Adipocyte (in vitro differentiated cells): Measurements from ENCODE around the gene BICD1.

ENCODE experiments used
- DNase-seq: peaks from one replicate; pipeline ENCODE4 v3.0.0-alpha.2; 2015; ENCODE audit warnings: low read depth
- H3K27me3 ChIP-seq: replicated peaks from 2 replicates; pipeline ENCODE4 v1.7.0; 2013; ENCODE audit warnings: mild to moderate bottlenecking, low read length, moderate library complexity; ENCODE audit not compliant: control insufficient read depth, insufficient read depth
- H3K36me3 ChIP-seq: 2 replicates; pipeline ENCODE4 v1.7.0; 2013; ENCODE audit warnings: low read length, mild to moderate bottlenecking, moderate library complexity; ENCODE audit not compliant: control insufficient read depth, insufficient read depth, severe bottlenecking
- H3K4me1 ChIP-seq: 2 replicates; pipeline ENCODE4 v1.7.0; 2013; ENCODE audit warnings: mild to moderate bottlenecking, low read length, moderate library complexity; ENCODE audit not compliant: control insufficient read depth, insufficient read depth
- H3K4me3 ChIP-seq: 2 replicates; pipeline ENCODE4 v1.7.0; 2013; ENCODE audit warnings: mild to moderate bottlenecking, low read length, moderate library complexity
- H3K9ac ChIP-seq: 2 replicates; pipeline ENCODE4 v1.7.0; 2013; ENCODE audit warnings: mild to moderate bottlenecking, low read length, moderate library complexity
- H3K9me3 ChIP-seq: 2 replicates; pipeline ENCODE4 v1.7.0; 2013; ENCODE audit warnings: mild to moderate bottlenecking, low read length, moderate library complexity; ENCODE audit not compliant: control insufficient read depth

BICD1 gene

GRCh38 chr12:32198555-32198954 lies 91.9 kb downstream of the BICD1 start:
- peaks cover under 1% of the 10 kb centered on the region for H3K36me3 ChIP-seq
- no peak overlapping the region for H3K9ac ChIP-seq
- no peak for DNase-seq
- no peaks in the 10 kb centered on the region for H3K4me1 ChIP-seq
- H3K9me3 ChIP-seq: no peaks in the 10 kb centered on the region
- H3K27me3 ChIP-seq: no peaks in the 10 kb centered on the region
- no peak overlapping the region for H3K4me3 ChIP-seq

- no peak overlapping the region for H3K4me3 ChIP-seq
- H3K4me1 ChIP-seq: no peaks in the 10 kb centered on the region
- no peaks in the 10 kb centered on the region for H3K9me3 ChIP-seq
- DNase-seq: no peak
- no peaks in the 10 kb centered on the region for H3K27me3 ChIP-seq
- no peaks in the 10 kb centered on the region for H3K36me3 ChIP-seq
- no peak overlapping the region for H3K9ac ChIP-seq
Observed at GRCh38 chr12:32201096-32201495, 94.4 kb downstream of the BICD1 start.

DNA sequence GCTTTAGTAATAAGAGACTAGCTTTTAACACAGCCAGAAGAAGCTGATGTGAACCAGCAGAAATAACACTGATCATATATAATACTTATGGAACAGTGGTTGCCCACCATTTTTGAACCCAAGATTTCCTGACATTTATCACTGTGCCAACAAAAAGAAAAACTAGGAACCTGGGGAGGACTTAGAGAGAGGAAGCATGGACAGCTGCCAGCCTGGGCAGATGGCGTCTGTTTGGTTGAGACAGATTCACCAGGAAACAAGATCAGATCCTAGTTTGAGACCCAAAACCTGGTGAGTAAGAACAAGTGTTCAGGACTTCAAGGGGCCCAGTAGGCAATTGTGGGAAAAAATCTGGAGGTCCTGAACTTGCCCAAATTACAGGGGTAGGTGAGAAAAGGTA lies 95.3 kb downstream of the BICD1 start:
- no peak overlapping the region for H3K9ac ChIP-seq
- H3K36me3 ChIP-seq: no peaks in the 10 kb centered on the region
- H3K9me3 ChIP-seq: no peaks in the 10 kb centered on the region
- H3K4me3 ChIP-seq: no peak overlapping the region
- no peaks in the 10 kb centered on the region for H3K27me3 ChIP-seq
- no peak for DNase-seq
- no peaks in the 10 kb centered on the region for H3K4me1 ChIP-seq

- H3K4me3 ChIP-seq: no peak overlapping the region
- H3K36me3 ChIP-seq: no peaks in the 10 kb centered on the region
- H3K9me3 ChIP-seq: no peaks in the 10 kb centered on the region
Observed at GRCh38 chr12:32205731-32206130, 99.1 kb downstream of the BICD1 start.

GRCh38 chr12:32208355-32208754 lies 101.7 kb downstream of the BICD1 start:
- Histone ChIP-seq H3K9ac (no peak overlapping the region), H3K9me3 (no peaks in the 10 kb centered on the region), H3K4me3 (no peak overlapping the region), H3K36me3 (no peaks in the 10 kb centered on the region), H3K27me3 (no peaks in the 10 kb centered on the region), H3K4me1 (no peaks in the 10 kb centered on the region)
- no peak for DNase-seq

More at GRCh38 chr12:32205731-32206130, 99.1 kb downstream of the BICD1 start:
- Histone ChIP-seq H3K4me1 (no peaks in the 10 kb centered on the region), H3K27me3 (no peaks in the 10 kb centered on the region), H3K9ac (no peak overlapping the region)
- no peak for DNase-seq

- no peaks in the 10 kb centered on the region for H3K27me3 ChIP-seq
- H3K4me3 ChIP-seq: no peak overlapping the region
- H3K9me3 ChIP-seq: no peaks in the 10 kb centered on the region
- H3K36me3 ChIP-seq: no peaks in the 10 kb centered on the region
- no peak for DNase-seq
- no peak overlapping the region for H3K9ac ChIP-seq
- no peaks in the 10 kb centered on the region for H3K4me1 ChIP-seq
Observed at GRCh38 chr12:32211066-32211899, 104.6 kb downstream of the BICD1 start.

GRCh38 chr12:32211900-32212156 lies 105.2 kb downstream of the BICD1 start:
- Histone ChIP-seq H3K4me1 (no peaks in the 10 kb centered on the region), H3K9ac (no peak overlapping the region), H3K9me3 (no peaks in the 10 kb centered on the region), H3K27me3 (no peaks in the 10 kb centered on the region), H3K4me3 (no peak overlapping the region), H3K36me3 (peaks cover 3% of the 10 kb centered on the region)
- DNase-seq: no peak

DNA sequence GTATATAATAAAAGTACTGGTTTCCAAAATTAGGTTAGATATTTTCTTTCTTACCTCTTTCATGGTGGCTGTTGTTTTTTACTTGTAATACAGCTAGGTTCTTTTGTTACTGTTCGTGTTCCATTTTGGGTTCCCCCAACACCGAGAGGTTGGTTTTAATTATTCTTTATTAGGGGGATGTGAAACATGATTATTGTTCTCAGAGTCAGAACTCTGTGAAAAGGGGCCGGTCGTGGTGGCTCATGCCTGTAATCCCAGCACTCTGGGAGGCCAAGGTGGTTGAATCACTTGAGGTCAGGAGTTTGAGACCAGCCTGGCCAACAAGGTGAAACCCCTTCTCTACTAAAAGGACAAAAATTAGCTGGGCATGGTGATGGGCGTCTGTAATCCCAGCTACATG lies 108.1 kb downstream of the BICD1 start:
- H3K27me3 ChIP-seq: no peaks in the 10 kb centered on the region
- peaks cover 4% of the 10 kb centered on the region for H3K4me1 ChIP-seq
- no peak for DNase-seq
- H3K4me3 ChIP-seq: no peak overlapping the region
- H3K36me3 ChIP-seq: peaks cover 3% of the 10 kb centered on the region
- H3K9me3 ChIP-seq: no peaks in the 10 kb centered on the region
- no peak overlapping the region for H3K9ac ChIP-seq

GRCh38 chr12:32217354-32218310 lies 111.0 kb downstream of the BICD1 start:
- H3K27me3 ChIP-seq: no peaks in the 10 kb centered on the region
- no peaks in the 10 kb centered on the region for H3K9me3 ChIP-seq
- H3K9ac ChIP-seq: no peak overlapping the region
- H3K36me3 ChIP-seq: peaks cover 3% of the 10 kb centered on the region
- H3K4me1 ChIP-seq: peaks cover 4% of the 10 kb centered on the region
- H3K4me3 ChIP-seq: no peak overlapping the region
- DNase-seq: peak; percentile 32

GRCh38 chr12:32223941-32224340 lies 117.3 kb downstream of the BICD1 start:
- H3K4me3 ChIP-seq: no peak overlapping the region
- H3K4me1 ChIP-seq: no peaks in the 10 kb centered on the region
- H3K27me3 ChIP-seq: no peaks in the 10 kb centered on the region
- no peak for DNase-seq
- no peaks in the 10 kb centered on the region for H3K9me3 ChIP-seq
- no peak overlapping the region for H3K9ac ChIP-seq
- no peaks in the 10 kb centered on the region for H3K36me3 ChIP-seq

GRCh38 chr12:32226768-32227167 lies 120.1 kb downstream of the BICD1 start:
- H3K9ac ChIP-seq: no peak overlapping the region
- DNase-seq: no peak
- H3K4me1 ChIP-seq: no peaks in the 10 kb centered on the region
- H3K9me3 ChIP-seq: no peaks in the 10 kb centered on the region
- H3K4me3 ChIP-seq: no peak overlapping the region
- no peaks in the 10 kb centered on the region for H3K36me3 ChIP-seq
- no peaks in the 10 kb centered on the region for H3K27me3 ChIP-seq
